ENCODE results near the gene RMC1.

GRCh38 chr18:23548275-23548674 lies 45.0 kb downstream of the RMC1 start:
- no peak for TF ChIP-seq CTCF (IDR thresholded peaks at IDR 0.05)
- TF ChIP-seq EP300 (IDR thresholded peaks at IDR 0.05), result no peak
- no peak for TF ChIP-seq POLR2AphosphoS5 (IDR thresholded peaks at IDR 0.05)

All from upper lobe of left lung (tissue), 4 donors.